ENCODE results near the gene MYL2. TPM values are rescaled to one million over a fixed set of nuclear protein-coding genes. Genes with fewer than 3 reads are reported as not detected.

Gene MYL2
- total and polyA plus RNA-seq, 9 of the 15 experiments (the other 6 are each of a cell fraction or from before 2014, with no cell fraction given): not detected

- Histone ChIP-seq H3K9me3 (replicated peaks; ENCODE audit: control insufficient read depth, insufficient read depth, low read depth, low read length) (no peaks in the 10 kb centered on the region), H3K27ac (ENCODE audit: extremely low read depth, low read depth, low read length) (no peak overlapping the region), H3K9ac (ENCODE audit: insufficient read depth in 1 of 2, low read depth in 2 of 2, low read length in 2 of 2) (no peak overlapping the region), H3K27me3 (ENCODE audit: control insufficient read depth in 2 of 2, insufficient read depth in 2 of 2, low read length in 2 of 2) (peaks cover 10 to 47% of the 10 kb centered on the region in 2 experiments; a peak in 4 of 5 replicates), H3K79me2 (ENCODE audit: control insufficient read depth, insufficient read depth, low read length) (no peaks in the 10 kb centered on the region), H3K4me1 (replicated peaks in 1 of 2; ENCODE audit: control insufficient read depth in 2 of 2, insufficient read depth in 2 of 2, low read length in 2 of 2) (no peaks in the 10 kb centered on the region), H3K9me1 (ENCODE audit: control insufficient read depth, insufficient read depth, low read length) (no peaks in the 10 kb centered on the region), H3K4me2 (ENCODE audit: insufficient read depth, low read length) (no peak overlapping the region), H3K36me3 (ENCODE audit: control insufficient read depth, insufficient read depth, low read length) (no peaks in the 10 kb centered on the region), H2AFZ (ENCODE audit: low read depth, low read length) (no peak overlapping the region), H3K4me3 (no peak overlapping the region), H4K20me1 (replicated peaks; ENCODE audit: control insufficient read depth, insufficient read depth, low read length) (no peaks in the 10 kb centered on the region)
- in situ Hi-C loops (cut with MboI): no loop called here
- DNase-seq (ENCODE audit: extremely low read depth in 1 of 4, low spot score in 3 of 4) (no peak), FAIRE-seq (no peak), ATAC-seq (no peak)
- POLR2A ChIA-PET: interaction anchor here (0.6 to 0.7 kb wide), 2 partner anchors 9 to 15 kb away, joined by 3 to 4 read pairs; no protein-coding TSS in a partner anchor
- no TSS peak for BruUV-seq (replicated peaks)
- 3% methylated on average over 4 of the region's 4 CpGs for WGBS (ENCODE audit: insufficient coverage, low coverage, missing lambda C conversion rate)
- CTCF ChIA-PET (ENCODE audit: low intra/inter-chr PET ratio): no interaction called here
- TF ChIP-seq ILK (tag; IDR thresholded peaks at IDR 0.05; ENCODE audit: borderline replicate concordance, low read depth): no peak
- no peak for TF ChIP-seq ZNF134 (CRISPR knock-in tag; conservative IDR thresholded peaks at IDR 0.05)
- no peak for TF ChIP-seq ZNF197 (CRISPR knock-in tag; IDR thresholded peaks at IDR 0.05; ENCODE audit: low read depth)
- no peak for TF ChIP-seq PHTF2 (CRISPR knock-in tag; IDR thresholded peaks at IDR 0.05)
- TF ChIP-seq THRA (IDR thresholded peaks at IDR 0.05): no peak
- intact Hi-C loops (cut with micrococcal nuclease): no loop called here
These were observed 2.8 kb upstream of the MYL2 start for GRCh38 chr12:110923192-110923591.
